PC-9 (cell line): ENCODE measurements around the gene TCF3.

Source experiments
- CTCF ChIP-seq: fragments of 200-600 bp; sonication (generic); conservative IDR thresholded peaks from 2 replicates; pipeline ENCODE4 v1.6.1; 2017; ENCODE audit warnings: mixed run types, antibody characterized with exemption, mild to moderate bottlenecking, moderate library complexity
- EZH2 ChIP-seq: fragments of 200-600 bp; sonication (generic); IDR thresholded peaks from 2 replicates; pipeline ENCODE4 v1.8.0; 2017; ENCODE audit warnings: antibody characterized with exemption, low read depth

GRCh38 chr19:1657746-1658145 lies 5.3 kb upstream of the TCF3 start:
- TF ChIP-seq CTCF = no peak
- TF ChIP-seq EZH2 = no peak
